Mesendoderm (in vitro differentiated cells): Measurements from ENCODE around the gene MPPED1.
A peak's percentile ranks its signal among the peaks of the same experiment; 100 is the strongest.

Experiments
- DNase-seq: peaks from one replicate; pipeline ENCODE4 v3.0.0; 2013
- H2AK5ac ChIP-seq: 2 replicates; pipeline ENCODE4 v1.6.1; 2013; ENCODE audit warnings: low read length, inconsistent platforms
- H2BK120ac ChIP-seq: 2 replicates; pipeline ENCODE4 v1.6.1; 2013; ENCODE audit warnings: low read depth, mild to moderate bottlenecking, low read length, moderate library complexity, mixed read lengths
- H2BK15ac ChIP-seq: replicated peaks from 2 replicates; pipeline ENCODE4 v1.6.1; 2013; ENCODE audit warnings: low read depth, mild to moderate bottlenecking, moderate library complexity
- H2BK5ac ChIP-seq: 2 replicates; pipeline ENCODE4 v1.6.1; 2013; ENCODE audit warnings: low read length, inconsistent platforms
- H3K18ac ChIP-seq: 2 replicates; pipeline ENCODE4 v1.6.1; 2013; ENCODE audit warnings: mild to moderate bottlenecking, low read length, mixed read lengths
- H3K23ac ChIP-seq: one replicate; pipeline ENCODE4 v1.6.1; 2013; ENCODE audit warnings: low read length
- H3K27ac ChIP-seq: 2 replicates; pipeline ENCODE4 v1.5.1; 2013; ENCODE audit warnings: low read depth, mild to moderate bottlenecking, inconsistent platforms, low read length, moderate library complexity
- H3K27me3 ChIP-seq: 2 replicates; pipeline ENCODE4 v1.6.1; 2013; ENCODE audit warnings: low read length, control low read depth, mild to moderate bottlenecking, inconsistent platforms; ENCODE audit not compliant: insufficient read depth, poor library complexity
- H3K36me3 ChIP-seq: 2 replicates; pipeline ENCODE4 v1.6.1; 2013; ENCODE audit warnings: low read length, inconsistent platforms; ENCODE audit not compliant: control insufficient read depth, insufficient read depth
- H3K4ac ChIP-seq: one replicate; pipeline ENCODE4 v1.6.1; 2013; ENCODE audit warnings: low read depth, mild to moderate bottlenecking, low read length, moderate library complexity
- H3K4me1 ChIP-seq: 2 replicates; pipeline ENCODE4 v1.6.1; 2013; ENCODE audit warnings: low read depth, low read length, inconsistent platforms; ENCODE audit not compliant: control insufficient read depth
- H3K4me2 ChIP-seq: 2 replicates; pipeline ENCODE4 v1.6.1; 2013; ENCODE audit warnings: low read length
- H3K4me3 ChIP-seq: 2 replicates; pipeline ENCODE4 v1.5.1; 2013; ENCODE audit warnings: mild to moderate bottlenecking, low read length
- H3K56ac ChIP-seq: one replicate; pipeline ENCODE4 v1.6.1; 2013; ENCODE audit warnings: low read length
- H3K79me1 ChIP-seq: 2 replicates; pipeline ENCODE4 v1.6.1; 2013; ENCODE audit warnings: low read length, inconsistent platforms
- H3K79me2 ChIP-seq: 2 replicates; pipeline ENCODE4 v1.6.1; 2013; ENCODE audit warnings: mild to moderate bottlenecking, low read length; ENCODE audit not compliant: control insufficient read depth, insufficient read depth
- H3K9ac ChIP-seq: 2 replicates; pipeline ENCODE4 v1.6.1; 2013; ENCODE audit warnings: low read length, inconsistent platforms
- H4K5ac ChIP-seq: one replicate; pipeline ENCODE4 v1.6.1; 2013; ENCODE audit warnings: low read length
- H4K8ac ChIP-seq: one replicate; pipeline ENCODE4 v1.6.1; 2013; ENCODE audit warnings: low read depth, mild to moderate bottlenecking, control low read depth, low read length, moderate library complexity
- WGBS: extraction: QIAGEN DNeasy Blood & Tissue Kit; methylation state at CpG from one replicate; pipeline ENCODE4 v1.1.7; 2013; ENCODE audit warnings: low lambda C conversion rate, missing lambda C conversion rate; ENCODE audit not compliant: insufficient coverage; ENCODE audit errors: extremely low coverage; 5-methylcytosine and 5-hydroxymethylcytosine counted together

The MPPED1 gene

GRCh38 chr22:43476341-43476740 lies 64.5 kb downstream of the MPPED1 start:
- H3K79me2 ChIP-seq, result no peaks in the 10 kb centered on the region
- DNase-seq, result peak; percentile 55
- no peak overlapping the region for H3K56ac ChIP-seq
- H3K4me2 ChIP-seq, result no peak overlapping the region
- no peak overlapping the region for H3K18ac ChIP-seq
- no peak overlapping the region for H4K8ac ChIP-seq
- H2BK120ac ChIP-seq, result no peak overlapping the region
- no peaks in the 10 kb centered on the region for H3K79me1 ChIP-seq
- no CpG with 5 or more reads among the region's 5 CpGs for WGBS
- no peak overlapping the region for H3K27ac ChIP-seq
- H2AK5ac ChIP-seq, result no peak overlapping the region
- H3K9ac ChIP-seq, result no peak overlapping the region
- H3K36me3 ChIP-seq, result no peaks in the 10 kb centered on the region
- no peaks in the 10 kb centered on the region for H3K27me3 ChIP-seq
- no peak overlapping the region for H3K4ac ChIP-seq
- H3K4me3 ChIP-seq, result no peak overlapping the region
- H3K4me1 ChIP-seq, result no peaks in the 10 kb centered on the region
- no peak overlapping the region for H3K23ac ChIP-seq
- no peak overlapping the region for H2BK5ac ChIP-seq
- no peak overlapping the region for H2BK15ac ChIP-seq
- H4K5ac ChIP-seq, result no peak overlapping the region

GRCh38 chr22:43476751-43477725 lies 65.2 kb downstream of the MPPED1 start:
- no peaks in the 10 kb centered on the region for H3K36me3 ChIP-seq

GRCh38 chr22:43477966-43478365 lies 66.2 kb downstream of the MPPED1 start:
- Histone ChIP-seq H2AK5ac (no peak overlapping the region), H4K8ac (no peak overlapping the region), H3K23ac (no peak overlapping the region), H3K79me1 (no peaks in the 10 kb centered on the region), H2BK15ac (no peak overlapping the region), H3K4ac (no peak overlapping the region), H3K56ac (no peak overlapping the region), H3K27me3 (no peaks in the 10 kb centered on the region), H4K5ac (no peak overlapping the region), H2BK5ac (no peak overlapping the region), H3K4me1 (no peaks in the 10 kb centered on the region), H3K27ac (no peak overlapping the region), H3K36me3 (no peaks in the 10 kb centered on the region), H3K4me3 (no peak overlapping the region), H3K79me2 (no peaks in the 10 kb centered on the region), H3K9ac (no peak overlapping the region), H3K4me2 (no peak overlapping the region), H2BK120ac (no peak overlapping the region), H3K18ac (no peak overlapping the region)
- WGBS, result no CpG with 5 or more reads among the region's 7 CpGs
- DNase-seq, result no peak

More at GRCh38 chr22:43476751-43477725, 65.2 kb downstream of the MPPED1 start:
- Histone ChIP-seq H3K79me2 (no peaks in the 10 kb centered on the region), H3K18ac (no peak overlapping the region), H3K4ac (no peak overlapping the region), H3K4me1 (no peaks in the 10 kb centered on the region), H3K27me3 (no peaks in the 10 kb centered on the region), H3K4me3 (no peak overlapping the region), H4K8ac (no peak overlapping the region), H3K56ac (no peak overlapping the region), H3K4me2 (no peak overlapping the region), H2BK5ac (no peak overlapping the region), H2AK5ac (no peak overlapping the region), H4K5ac (no peak overlapping the region), H3K23ac (no peak overlapping the region), H3K27ac (no peak overlapping the region), H3K9ac (no peak overlapping the region), H3K79me1 (no peaks in the 10 kb centered on the region), H2BK120ac (no peak overlapping the region), H2BK15ac (no peak overlapping the region)
- DNase-seq, result no peak
- no CpG with 5 or more reads among the region's 14 CpGs for WGBS

GRCh38 chr22:43478621-43479300 lies 66.9 kb downstream of the MPPED1 start:
- Histone ChIP-seq H3K4me3 (no peak overlapping the region), H3K79me1 (no peaks in the 10 kb centered on the region), H3K36me3 (no peaks in the 10 kb centered on the region), H2BK15ac (no peak overlapping the region), H3K27ac (no peak overlapping the region), H2BK120ac (no peak overlapping the region), H4K5ac (no peak overlapping the region), H4K8ac (no peak overlapping the region), H3K18ac (no peak overlapping the region), H3K4ac (no peak overlapping the region), H3K27me3 (no peaks in the 10 kb centered on the region), H3K4me2 (no peak overlapping the region), H2BK5ac (no peak overlapping the region), H3K23ac (no peak overlapping the region), H3K9ac (no peak overlapping the region), H3K4me1 (no peaks in the 10 kb centered on the region), H3K56ac (no peak overlapping the region), H3K79me2 (no peaks in the 10 kb centered on the region), H2AK5ac (no peak overlapping the region)
- no peak for DNase-seq
- no CpG with 5 or more reads among the region's 21 CpGs for WGBS

GRCh38 chr22:43479301-43479950 lies 67.6 kb downstream of the MPPED1 start:
- Histone ChIP-seq H3K4me3 (no peak overlapping the region), H2BK15ac (no peak overlapping the region), H3K4me1 (no peaks in the 10 kb centered on the region), H3K27ac (no peak overlapping the region), H3K4ac (no peak overlapping the region), H3K27me3 (no peaks in the 10 kb centered on the region), H3K18ac (no peak overlapping the region), H3K4me2 (no peak overlapping the region), H4K8ac (no peak overlapping the region), H3K9ac (no peak overlapping the region), H3K79me2 (no peaks in the 10 kb centered on the region), H3K56ac (no peak overlapping the region), H2BK5ac (no peak overlapping the region), H4K5ac (no peak overlapping the region), H3K36me3 (no peaks in the 10 kb centered on the region), H3K79me1 (no peaks in the 10 kb centered on the region), H2BK120ac (no peak overlapping the region), H2AK5ac (no peak overlapping the region), H3K23ac (no peak overlapping the region)
- WGBS, result no CpG with 5 or more reads among the region's 7 CpGs
- DNase-seq, result no peak
